ENCODE data around the gene CDRT4.
A peak's percentile ranks its signal among the peaks of the same experiment; 100 is the strongest.
"Not testable (repeated sequence)": the region's sequence is repeated elsewhere in the genome, so short reads cannot be mapped to it uniquely, and the experiment has no call there.

The CDRT4 gene

GRCh38 chr17:15467592-15467991, at the start of gene CDRT4:
TSS of gene CDRT4 (minus strand) at chr17:15467621. CDS start at chr17:15440238, 27,383 bp downstream.
- DNase-seq, result no peak

GRCh38 chr17:15516150-15516549, 48.7 kb upstream of the CDRT4 start:
- no peak for DNase-seq

GRCh38 chr17:15514469-15514868, 47.0 kb upstream of the CDRT4 start:
- no peak for DNase-seq

- DNase-seq, result peak in 2 of 14 donors; percentile 33 to 72
These were observed 46.5 kb upstream of the CDRT4 start for GRCh38 chr17:15513856-15514459.

GRCh38 chr17:15513058-15513791, 45.8 kb upstream of the CDRT4 start:
- peak in 5 of 14 donors; percentile 24 to 72 (median 26) for DNase-seq

- DNase-seq, result no peak
These were observed 44.8 kb upstream of the CDRT4 start for GRCh38 chr17:15512071-15512709.

GRCh38 chr17:15511142-15511541, 43.7 kb upstream of the CDRT4 start:
- DNase-seq, result no peak

- no peak for DNase-seq
These were observed 42.9 kb upstream of the CDRT4 start for GRCh38 chr17:15510361-15510760.

GRCh38 chr17:15509095-15509494, 41.7 kb upstream of the CDRT4 start:
- DNase-seq, result no peak

- DNase-seq, result no peak
These were observed 41.0 kb upstream of the CDRT4 start for GRCh38 chr17:15508466-15508865.

GRCh38 chr17:15507896-15508295, 40.5 kb upstream of the CDRT4 start:
- no peak for DNase-seq

- no peak for DNase-seq
These were observed 39.6 kb upstream of the CDRT4 start for GRCh38 chr17:15507001-15507400.

GRCh38 chr17:15505708-15506107, 38.3 kb upstream of the CDRT4 start:
- not testable (repeated sequence) for DNase-seq

- no peak for DNase-seq
These were observed 36.3 kb upstream of the CDRT4 start for GRCh38 chr17:15503731-15504130.

GRCh38 chr17:15502369-15503112, 35.1 kb upstream of the CDRT4 start:
- DNase-seq, result peak; percentile 3 to 85 (median 72)

GRCh38 chr17:15501793-15502192, 34.4 kb upstream of the CDRT4 start:
- no peak for DNase-seq

- DNase-seq, result no peak
These were observed 33.9 kb upstream of the CDRT4 start for GRCh38 chr17:15501282-15501681.

GRCh38 chr17:15498107-15498506, 30.7 kb upstream of the CDRT4 start:
- peak in 1 of 14 donors; percentile 2 for DNase-seq

GRCh38 chr17:15496735-15497670, 29.6 kb upstream of the CDRT4 start:
- no peak for DNase-seq

- no peak for DNase-seq
These were observed 27.4 kb upstream of the CDRT4 start for GRCh38 chr17:15494821-15495220.

GRCh38 chr17:15493693-15494035, 26.2 kb upstream of the CDRT4 start:
- no peak for DNase-seq
